Neural progenitor cell (in vitro differentiated cells): Measurements from ENCODE around the gene C11orf21. TPM values are rescaled to one million over a fixed set of nuclear protein-coding genes. Genes with fewer than 3 reads are reported as not detected.

Experiments
- DNase-seq: peaks from one replicate; pipeline ENCODE4 v3.0.0-alpha.2; 2016; ENCODE audit warnings: low spot score
- H2AFZ ChIP-seq: fragments of 200-600 bp; sonication (generic); replicated peaks from 2 replicates; pipeline ENCODE4 v1.6.1; 2016; ENCODE audit warnings: antibody characterized with exemption
- H3F3A ChIP-seq: fragments of 200-600 bp; sonication (generic); 2 replicates; pipeline ENCODE4 v1.6.1; 2016; ENCODE audit warnings: antibody characterized with exemption, low read depth
- H3K27ac ChIP-seq: fragments of 200-600 bp; sonication (generic); 2 replicates; pipeline ENCODE4 v1.5.1; 2016; ENCODE audit warnings: mild to moderate bottlenecking
- H3K27me3 ChIP-seq: fragments of 200-600 bp; sonication (generic); 2 replicates; pipeline ENCODE4 v1.6.1; 2016; ENCODE audit warnings: mild to moderate bottlenecking, moderate library complexity
- H3K36me3 ChIP-seq: fragments of 200-600 bp; sonication (generic); 2 replicates; pipeline ENCODE4 v1.5.1; 2016
- H3K4me1 ChIP-seq: fragments of 200-600 bp; sonication (generic); 2 replicates; pipeline ENCODE4 v1.6.1; 2016; ENCODE audit warnings: mixed run types
- H3K4me2 ChIP-seq: fragments of 200-600 bp; sonication (generic); 2 replicates; pipeline ENCODE4 v1.6.1; 2016
- H3K4me3 ChIP-seq: fragments of 200-600 bp; sonication (generic); 2 replicates; pipeline ENCODE4 v1.5.1; 2016
- H3K79me2 ChIP-seq: fragments of 200-600 bp; sonication (generic); 2 replicates; pipeline ENCODE4 v1.6.1; 2016; ENCODE audit warnings: low read depth
- H3K9ac ChIP-seq: fragments of 200-600 bp; sonication (generic); 2 replicates; pipeline ENCODE4 v1.6.1; 2016
- H3K9me3 ChIP-seq: fragments of 200-600 bp; sonication (generic); 2 replicates; pipeline ENCODE4 v1.5.1; 2016; ENCODE audit warnings: low read depth
- H4K20me1 ChIP-seq: fragments of 200-600 bp; sonication (generic); 2 replicates; pipeline ENCODE4 v1.6.1; 2016; ENCODE audit warnings: low read depth
- H3K27ac Mint-ChIP-seq: 3 replicates; pipeline ENCODE4 v1.8.0; 2021; ENCODE audit warnings: mixed read lengths
- H3K27me3 Mint-ChIP-seq: 2 replicates; pipeline ENCODE4 v1.8.0; 2022; ENCODE audit warnings: low read depth, mild to moderate bottlenecking, inconsistent platforms, moderate library complexity, mixed read lengths; ENCODE audit not compliant: insufficient read depth
- H3K36me3 Mint-ChIP-seq: 3 replicates; pipeline ENCODE4 v1.8.0; 2021; ENCODE audit warnings: mixed read lengths
- H3K4me1 Mint-ChIP-seq: 3 replicates; pipeline ENCODE4 v1.8.0; 2021; ENCODE audit warnings: mixed read lengths
- H3K4me3 Mint-ChIP-seq: 3 replicates; pipeline ENCODE4 v1.8.0; 2021; ENCODE audit warnings: mild to moderate bottlenecking, moderate library complexity, mixed read lengths
- H3K9me3 Mint-ChIP-seq: 3 replicates; pipeline ENCODE4 v1.8.0; 2020; ENCODE audit warnings: mixed read lengths
- CTCF ChIP-seq: fragments of 200-600 bp; sonication (generic); IDR thresholded peaks from 2 replicates; pipeline ENCODE4 v1.5.1; 2017; ENCODE audit warnings: antibody characterized with exemption, mild to moderate bottlenecking
- EZH2 ChIP-seq: fragments of 200-600 bp; sonication (generic); IDR thresholded peaks from 2 replicates; pipeline ENCODE4 v1.6.1; 2017; ENCODE audit warnings: antibody characterized with exemption, mild to moderate bottlenecking, moderate library complexity
- EZH2phosphoT487 ChIP-seq: fragments of 200-600 bp; sonication (generic); IDR thresholded peaks from 2 replicates; pipeline ENCODE4 v1.6.1; 2017; ENCODE audit warnings: antibody characterized with exemption
- total RNA-seq: library from RNA; depleted of rRNA; stranded (reverse); fragments of >200 nt; gene quantifications from 2 replicates; pipeline ENCODE4 v1.2.3, GENCODE V29; 2015; ENCODE audit warnings: low replicate concordance

C11orf21 gene
- total RNA-seq, 1 donor from 2014 or later, result not detected

GRCh38 chr11:2299773-2300172 is 1.9 kb downstream of the C11orf21 start:
- no peak for TF ChIP-seq EZH2
- TF ChIP-seq CTCF, result no peak
- TF ChIP-seq EZH2phosphoT487, result no peak
- Histone ChIP-seq H2AFZ (no peak overlapping the region), H3K27me3 (peaks cover 15% of the 10 kb centered on the region), H3K4me3 (no peak overlapping the region), H3F3A (no peaks in the 10 kb centered on the region), H3K4me1 (no peaks in the 10 kb centered on the region), H4K20me1 (no peaks in the 10 kb centered on the region), H3K79me2 (no peaks in the 10 kb centered on the region), H3K27ac (no peak overlapping the region), H3K36me3 (no peaks in the 10 kb centered on the region), H3K9ac (no peak overlapping the region), H3K9me3 (no peaks in the 10 kb centered on the region), H3K4me2 (no peak overlapping the region)
- Mint-ChIP-seq H3K4me3 (no peak overlapping the region), H3K4me1 (peaks cover 4% of the 10 kb centered on the region), H3K27me3 (peaks cover 11% of the 10 kb centered on the region), H3K9me3 (no peaks in the 10 kb centered on the region), H3K27ac (no peak overlapping the region), H3K36me3 (no peaks in the 10 kb centered on the region)
- no peak for DNase-seq

- peak; percentile 84 for DNase-seq
- Histone ChIP-seq H3K79me2 (no peaks in the 10 kb centered on the region), H3K27me3 (peaks cover 22% of the 10 kb centered on the region), H3K27ac (no peak overlapping the region), H3K4me1 (no peaks in the 10 kb centered on the region), H3F3A (no peaks in the 10 kb centered on the region), H3K9me3 (no peaks in the 10 kb centered on the region), H3K9ac (no peak overlapping the region), H3K36me3 (no peaks in the 10 kb centered on the region), H3K4me3 (no peak overlapping the region), H2AFZ (no peak overlapping the region), H4K20me1 (no peaks in the 10 kb centered on the region), H3K4me2 (no peak overlapping the region)
- H3K4me3 Mint-ChIP-seq, result no peak overlapping the region
- peaks cover 3% of the 10 kb centered on the region for H3K4me1 Mint-ChIP-seq
- H3K9me3 Mint-ChIP-seq, result no peaks in the 10 kb centered on the region
- H3K27me3 Mint-ChIP-seq, result peaks cover 16% of the 10 kb centered on the region
- H3K36me3 Mint-ChIP-seq, result no peaks in the 10 kb centered on the region
- no peak overlapping the region for H3K27ac Mint-ChIP-seq
- TF ChIP-seq EZH2 (no peak), EZH2phosphoT487 (no peak), CTCF (peak; percentile 74)
These were observed 2.6 kb downstream of the C11orf21 start for GRCh38 chr11:2298795-2299761.

- H4K20me1 ChIP-seq, result no peaks in the 10 kb centered on the region
- H3K4me3 Mint-ChIP-seq, result no peak overlapping the region
- no peaks in the 10 kb centered on the region for H3K4me1 ChIP-seq
- no peak overlapping the region for H3K9ac ChIP-seq
- no peak for DNase-seq
- H3K4me1 Mint-ChIP-seq, result no peaks in the 10 kb centered on the region
- no peak overlapping the region for H2AFZ ChIP-seq
- peak overlapping the region; percentile 69 for H3K27ac Mint-ChIP-seq
- H3K36me3 ChIP-seq, result no peaks in the 10 kb centered on the region
- no peaks in the 10 kb centered on the region for H3K36me3 Mint-ChIP-seq
- peaks cover 19% of the 10 kb centered on the region for H3K27me3 Mint-ChIP-seq
- H3K9me3 ChIP-seq, result no peaks in the 10 kb centered on the region
- no peak overlapping the region for H3K4me2 ChIP-seq
- H3K9me3 Mint-ChIP-seq, result no peaks in the 10 kb centered on the region
- TF ChIP-seq CTCF (no peak), EZH2 (no peak), EZH2phosphoT487 (no peak)
- no peak overlapping the region for H3K4me3 ChIP-seq
- H3K27me3 ChIP-seq, result peaks cover 30% of the 10 kb centered on the region
- H3K79me2 ChIP-seq, result no peaks in the 10 kb centered on the region
- H3K27ac ChIP-seq, result no peak overlapping the region
- H3F3A ChIP-seq, result no peaks in the 10 kb centered on the region
These were observed 3.5 kb downstream of the C11orf21 start for GRCh38 chr11:2298131-2298794.
